GM20000 (cell line): ENCODE results near the gene DACT2.
"Not testable (repeated sequence)": the region's sequence is repeated elsewhere in the genome, so short reads cannot be mapped to it uniquely, and the experiment has no call there.

Experiments
- DNase-seq: peaks from one replicate; pipeline ENCODE4 v3.0.0; 2012; ENCODE audit warnings: low spot score
- CTCF ChIP-seq: IDR thresholded peaks from 2 replicates; pipeline ENCODE4 v1.5.1; 2012; ENCODE audit warnings: mild to moderate bottlenecking, control low read depth; ENCODE audit errors: extremely low read depth, missing control alignments

Gene DACT2

GRCh38 chr6:168292826-168293225 is 26.8 kb downstream of the DACT2 start:
- DNase-seq = no peak

GRCh38 chr6:168291450-168291849 is 28.1 kb downstream of the DACT2 start:
- DNase-seq = no peak
- no peak for TF ChIP-seq CTCF

More at GRCh38 chr6:168292826-168293225, 26.8 kb downstream of the DACT2 start:
- TF ChIP-seq CTCF = no peak

- no peak for TF ChIP-seq CTCF
- no peak for DNase-seq
Measured at GRCh38 chr6:168290095-168290494, 29.5 kb downstream of the DACT2 start.

GRCh38 chr6:168289571-168289962 is 30.0 kb downstream of the DACT2 start:
- no peak for TF ChIP-seq CTCF

GRCh38 chr6:168288781-168289570 is 30.6 kb downstream of the DACT2 start:
- no peak for TF ChIP-seq CTCF
- DNase-seq = no peak

More at GRCh38 chr6:168289571-168289962, 30.0 kb downstream of the DACT2 start:
- DNase-seq = no peak

- not testable (repeated sequence) for DNase-seq
Measured at GRCh38 chr6:168287460-168287859, 32.1 kb downstream of the DACT2 start.

GRCh38 chr6:168286771-168287446 is 32.7 kb downstream of the DACT2 start:
- not testable (repeated sequence) for DNase-seq

GRCh38 chr6:168286116-168286515 is 33.5 kb downstream of the DACT2 start:
- TF ChIP-seq CTCF = no peak
- no peak for DNase-seq
